H1 (cell line): ENCODE results near the gene PDE5A. TPM values are rescaled to one million over a fixed set of nuclear protein-coding genes. Genes with fewer than 3 reads are reported as not detected.

ENCODE experiments used
- CTCF ChIA-PET: fragments of 300-600 bp; sonication (Branson Sonifier 250); formaldehyde crosslinking; loops from one replicate; lab custom pipeline; 2021; ENCODE audit not compliant: partially characterized antibody; lab: Charles Lee
- POLR2A ChIA-PET: fragments of 300-600 bp; sonication (Branson Sonifier 250); formaldehyde crosslinking; loops from one replicate; lab custom pipeline; 2021; ENCODE audit warnings: inconsistent platforms; ENCODE audit not compliant: partially characterized antibody; lab: Charles Lee
- DNase-seq, 2 experiments: peaks; one replicate each; pipeline versions ENCODE4 v3.0.0 to v3.0.0-alpha.2; 2010 to 2022; ENCODE audit warnings: low spot score in 2 of 2, low read depth in 1 of 2, mixed read lengths in 1 of 2
- FAIRE-seq: peaks from 2 replicates; lab custom pipeline; 2011; peaks lifted over from hg19 to GRCh38; lab: Jason Lieb, UNC
- H2AFZ ChIP-seq: 2 replicates; pipeline ENCODE4 v1.8.1; 2012; ENCODE audit warnings: low read length, inconsistent platforms
- H2AK5ac ChIP-seq: 2 replicates; pipeline ENCODE4 v1.6.1; 2013; ENCODE audit warnings: low read depth, low read length
- H2BK120ac ChIP-seq: replicated peaks from 2 replicates; pipeline ENCODE3; 2013; ENCODE audit warnings: low read depth, low read length, inconsistent platforms
- H2BK12ac ChIP-seq: 2 replicates; pipeline ENCODE4 v1.6.1; 2013; ENCODE audit warnings: low read depth, low read length
- H2BK15ac ChIP-seq: 2 replicates; pipeline ENCODE4 v1.6.1; 2013; ENCODE audit warnings: low read length
- H2BK20ac ChIP-seq: 2 replicates; pipeline ENCODE4 v1.6.1; 2013; ENCODE audit warnings: low read length
- H2BK5ac ChIP-seq: 2 replicates; pipeline ENCODE4 v1.6.1; 2013; ENCODE audit warnings: low read depth, low read length
- H3K14ac ChIP-seq: 2 replicates; pipeline ENCODE4 v1.6.1; 2013; ENCODE audit warnings: inconsistent platforms; ENCODE audit not compliant: insufficient read length
- H3K18ac ChIP-seq: 2 replicates; pipeline ENCODE4 v1.6.1; 2013; ENCODE audit warnings: low read length; ENCODE audit errors: extremely low read depth
- H3K23ac ChIP-seq: 2 replicates; pipeline ENCODE4 v1.6.1; 2013; ENCODE audit warnings: inconsistent platforms; ENCODE audit not compliant: insufficient read length
- H3K23me2 ChIP-seq: 2 replicates; pipeline ENCODE4 v1.6.1; 2013; ENCODE audit warnings: low read depth, low read length
- H3K27ac ChIP-seq: 2 replicates; pipeline ENCODE4 v1.6.1; 2011; ENCODE audit warnings: low read depth, low read length, inconsistent platforms
- H3K27me3 ChIP-seq, 4 experiments: replicated peaks in 1 of 4; 1 replicate in 1 of 4; 2 replicates in 3 of 4; pipeline versions ENCODE4 v1.6.1 to v1.8.1; 2011 to 2013; ENCODE audit warnings: low read length in 3 of 4, mild to moderate bottlenecking in 3 of 4, inconsistent platforms in 2 of 4, mixed read lengths in 2 of 4, moderate library complexity in 1 of 4; ENCODE audit not compliant: control insufficient read depth in 3 of 4, insufficient read depth in 3 of 4; ENCODE audit errors: extremely low read depth in 1 of 4
- H3K36me3 ChIP-seq, 4 experiments: 2 replicates each; pipeline versions ENCODE4 v1.6.1 to v1.8.1; 2011 to 2013; ENCODE audit warnings: mild to moderate bottlenecking in 4 of 4, low read length in 3 of 4, moderate library complexity in 2 of 4, control low read depth in 1 of 4, inconsistent platforms in 1 of 4; ENCODE audit not compliant: insufficient read depth in 4 of 4, control insufficient read depth in 2 of 4
- H3K4ac ChIP-seq: replicated peaks from 2 replicates; pipeline ENCODE3; 2013; ENCODE audit warnings: low read length, low read depth, mixed read lengths, inconsistent platforms; ENCODE audit not compliant: insufficient read length
- H3K4me1 ChIP-seq, 4 experiments: replicated peaks in 1 of 4; 1 replicate in 1 of 4; 2 replicates in 3 of 4; pipeline versions ENCODE4 v1.6.1 to v1.8.1; 2011 to 2013; ENCODE audit warnings: low read length in 3 of 4, inconsistent platforms in 2 of 4, mixed read lengths in 1 of 4; ENCODE audit not compliant: insufficient read depth in 4 of 4, control insufficient read depth in 3 of 4
- H3K4me2 ChIP-seq, 2 experiments: 2 replicates each; pipeline versions ENCODE4 v1.6.1 to v1.8.1; 2011 to 2013; ENCODE audit warnings: low read depth in 2 of 2, low read length in 2 of 2, control low read depth in 1 of 2, inconsistent platforms in 1 of 2, mild to moderate bottlenecking in 1 of 2; ENCODE audit not compliant: insufficient read depth in 1 of 2
- H3K4me3 ChIP-seq, 4 experiments: fragments of 200-600, 300-600 bp in 1 of 4; sonication (generic), shearing (Covaris generic), sonication (Bioruptor Twin) in 1 of 4; 2 replicates each; pipeline versions ENCODE4 v1.5.1 to v1.8.1; 2011 to 2016; ENCODE audit warnings: low read length in 4 of 4, low read depth in 3 of 4, control low read depth in 2 of 4, inconsistent platforms in 2 of 4, mild to moderate bottlenecking in 2 of 4, mixed read lengths in 1 of 4, moderate library complexity in 1 of 4; ENCODE audit not compliant: insufficient read depth in 2 of 4; ENCODE audit errors: extremely low read depth in 1 of 4
- H3K56ac ChIP-seq: replicated peaks from 2 replicates; pipeline ENCODE3; 2013; ENCODE audit warnings: low read depth, mild to moderate bottlenecking, mixed read lengths, low read length, inconsistent platforms; ENCODE audit not compliant: insufficient read length
- H3K79me1 ChIP-seq: 2 replicates; pipeline ENCODE4 v1.6.1; 2013; ENCODE audit warnings: low read depth, low read length, control low read depth
- H3K79me2 ChIP-seq, 2 experiments: 2 replicates each; pipeline versions ENCODE4 v1.6.1 to v1.8.1; 2012 to 2013; ENCODE audit warnings: low read length in 2 of 2, mild to moderate bottlenecking in 2 of 2, inconsistent platforms in 1 of 2; ENCODE audit not compliant: insufficient read depth in 2 of 2, control insufficient read depth in 1 of 2
- H3K9ac ChIP-seq, 4 experiments: replicated peaks in 1 of 4; 1 replicate in 1 of 4; 2 replicates in 3 of 4; pipeline versions ENCODE4 v1.6.1 to v1.8.1; 2011 to 2013; ENCODE audit warnings: low read depth in 3 of 4, low read length in 3 of 4, control low read depth in 2 of 4, mild to moderate bottlenecking in 2 of 4, moderate library complexity in 2 of 4, inconsistent platforms in 1 of 4; ENCODE audit errors: extremely low read depth in 1 of 4
- H3K9me3 ChIP-seq, 2 experiments: 2 replicates each; pipeline versions ENCODE4 v1.6.1 to v1.8.1; 2012 to 2013; ENCODE audit warnings: mild to moderate bottlenecking in 2 of 2, moderate library complexity in 2 of 2, control low read depth in 1 of 2, inconsistent platforms in 1 of 2, low read depth in 1 of 2, low read length in 1 of 2, mixed read lengths in 1 of 2; ENCODE audit not compliant: insufficient read depth in 2 of 2
- H4K20me1 ChIP-seq, 2 experiments: replicated peaks in 1 of 2; 2 replicates each; pipeline versions ENCODE3 to v1.8.1; 2011 to 2013; ENCODE audit warnings: inconsistent platforms in 2 of 2, low read length in 2 of 2, mild to moderate bottlenecking in 1 of 2; ENCODE audit not compliant: insufficient read depth in 2 of 2, control insufficient read depth in 1 of 2
- H4K5ac ChIP-seq: 2 replicates; pipeline ENCODE4 v1.6.1; 2013; ENCODE audit warnings: low read length, low read depth, mixed read lengths, inconsistent platforms; ENCODE audit not compliant: insufficient read length
- H4K8ac ChIP-seq: 2 replicates; pipeline ENCODE4 v1.8.0; 2013; ENCODE audit warnings: mild to moderate bottlenecking, moderate library complexity, low read length, inconsistent platforms; ENCODE audit not compliant: insufficient read depth; ENCODE audit errors: extremely low read depth
- H4K91ac ChIP-seq: replicated peaks from 2 replicates; pipeline ENCODE3; 2013; ENCODE audit warnings: low read length, mixed read lengths, inconsistent platforms; ENCODE audit not compliant: insufficient read length
- FOSL1 ChIP-seq: IDR thresholded peaks from 2 replicates; pipeline ENCODE4 v1.6.1; 2011; ENCODE audit warnings: mild to moderate bottlenecking, low read depth, low read length, moderate library complexity; ENCODE audit not compliant: insufficient read depth
- SIRT6 ChIP-seq: IDR thresholded peaks from one replicate; pipeline ENCODE4 v1.7.1; 2012; ENCODE audit warnings: low read length, inconsistent platforms
- SRF ChIP-seq: IDR thresholded peaks from 2 replicates; pipeline ENCODE4 v1.6.1; 2011; ENCODE audit warnings: mild to moderate bottlenecking, low read depth, low read length, moderate library complexity
- WGBS, 2 experiments: shearing (Covaris generic) in 1 of 2; methylation state at CpG; one replicate each; pipeline versions ENCODE4 v1.1.6 to v1.1.7; 2013 to 2015; ENCODE audit warnings: low lambda C conversion rate in 2 of 2, mixed read lengths in 2 of 2, inconsistent platforms in 1 of 2, low coverage in 1 of 2, missing lambda C conversion rate in 1 of 2; ENCODE audit not compliant: insufficient replicate concordance in 2 of 2, insufficient coverage in 1 of 2, insufficient read length in 1 of 2; ENCODE audit errors: extremely low coverage in 1 of 2, missing lambda C conversion rate in 1 of 2; 5-methylcytosine and 5-hydroxymethylcytosine counted together
- polyA plus RNA-seq, 7 experiments: library from polyadenylated mRNA; depleted of rRNA in 3 of 7; stranded (reverse) in 5 of 7; unstranded in 2 of 7; fragments of >200 nt in 5 of 7; fragments of 200-250 nt in 2 of 7; gene quantifications; 1 replicate in 5 of 7; 2 replicates in 1 of 7; 4 replicates in 1 of 7; pipeline versions ENCODE4 v1.2.1 to v1.2.3, GENCODE V29; 2011 to 2013; ENCODE audit warnings: missing spikeins in 2 of 7, mixed read lengths in 2 of 7
- total RNA-seq: library from RNA; stranded (reverse); fragmentation: NEBNext Ultra II Directional; extraction: Animal tissue kit (Norgen Biotek cat#: 25700); gene quantifications from 2 replicates; pipeline ENCODE4 v1.2.1, GENCODE V29; 2021

Gene PDE5A
- total and polyA plus RNA-seq, 2 of the 8 experiments (the other 6 are each of a cell fraction or from before 2014, with no cell fraction given), result 5.6 to 32.4 TPM

GRCh38 chr4:119504616-119505015, 124.0 kb downstream of the PDE5A start:
- Histone ChIP-seq H3K79me2 (no peaks in the 10 kb centered on the region), H4K8ac (no peak overlapping the region)
- TF ChIP-seq SRF (no peak), FOSL1 (no peak), SIRT6 (no peak)
- TF ChIP-seq, all 59 proteins: peak for 0
- H2BK15ac ChIP-seq, result no peak overlapping the region
- no peak overlapping the region for H3K4ac ChIP-seq
- ChIA-PET POLR2A (no interaction called here), CTCF (no interaction called here)
- H3K36me3 ChIP-seq, result peaks cover 0 to 43% (median 20%) of the 10 kb centered on the region in 4 experiments; a peak in 5 of 8 replicates
- no peaks in the 10 kb centered on the region for H4K20me1 ChIP-seq
- H3K9me3 ChIP-seq, result no peaks in the 10 kb centered on the region
- H3K4me3 ChIP-seq, result no peak overlapping the region
- no peaks in the 10 kb centered on the region for H3K27me3 ChIP-seq
- no peak overlapping the region for H3K14ac ChIP-seq
- no peak overlapping the region for H2AK5ac ChIP-seq
- no peak overlapping the region for H4K91ac ChIP-seq
- no peak overlapping the region for H3K23ac ChIP-seq
- no peak overlapping the region for H2BK120ac ChIP-seq
- H3K56ac ChIP-seq, result no peak overlapping the region
- no peak overlapping the region for H3K4me2 ChIP-seq
- H3K18ac ChIP-seq, result no peak overlapping the region
- no peaks in the 10 kb centered on the region for H3K23me2 ChIP-seq
- no peaks in the 10 kb centered on the region for H3K79me1 ChIP-seq
- no peak overlapping the region for H4K5ac ChIP-seq
- 85% methylated on average over 1 of the region's 1 CpG; no CpG with 5 or more reads in 1 of the 2 experiments for WGBS, 2 experiments
- no peak overlapping the region for H2AFZ ChIP-seq
- no peaks in the 10 kb centered on the region for H3K4me1 ChIP-seq
- no peak overlapping the region for H2BK20ac ChIP-seq
- DNase-seq (no peak), FAIRE-seq (no peak)
- no peak overlapping the region for H2BK5ac ChIP-seq
- H3K27ac ChIP-seq, result no peak overlapping the region
- no peak overlapping the region for H2BK12ac ChIP-seq
- H3K9ac ChIP-seq, result no peak overlapping the region
